VCaP (cell line): ENCODE results near the gene SENP7.

Experiments used
- H3K27ac ChIP-seq: fragments of 450-650 bp; 2 replicates; pipeline ENCODE4 v1.5.1; 2017
- CTCF ChIP-seq: fragments of 450-650 bp; conservative IDR thresholded peaks from 2 replicates; pipeline ENCODE4 v1.5.1; 2017; ENCODE audit warnings: mild to moderate bottlenecking, moderate library complexity

SENP7 gene

GRCh38 chr3:101379658-101380376, 133.2 kb downstream of the SENP7 start:
- H3K27ac ChIP-seq = no peak overlapping the region

GRCh38 chr3:101377796-101378195, 135.2 kb downstream of the SENP7 start:
- TF ChIP-seq CTCF = no peak
- H3K27ac ChIP-seq = no peak overlapping the region

More at GRCh38 chr3:101379658-101380376, 133.2 kb downstream of the SENP7 start:
- no peak for TF ChIP-seq CTCF

GRCh38 chr3:101377209-101377608, 135.8 kb downstream of the SENP7 start:
- H3K27ac ChIP-seq = no peak overlapping the region
- no peak for TF ChIP-seq CTCF

- no peak for TF ChIP-seq CTCF
- no peak overlapping the region for H3K27ac ChIP-seq
Measured at GRCh38 chr3:101375586-101375985, 137.4 kb downstream of the SENP7 start.

- no peak for TF ChIP-seq CTCF
- H3K27ac ChIP-seq = no peak overlapping the region
Measured at GRCh38 chr3:101362406-101362805, 150.6 kb downstream of the SENP7 start.

GRCh38 chr3:101351829-101352228, 161.2 kb downstream of the SENP7 start:
- H3K27ac ChIP-seq = no peak overlapping the region
- no peak for TF ChIP-seq CTCF

- H3K27ac ChIP-seq = no peak overlapping the region
- TF ChIP-seq CTCF = no peak
Measured at GRCh38 chr3:101340591-101340990, 172.4 kb downstream of the SENP7 start.
